Activated CD8-positive, alpha-beta T cell treated with anti-CD3 and anti-CD28 coated beads for 36 hours (primary cell): ENCODE data around the gene SLCO2A1. TPM values are rescaled to one million over a fixed set of nuclear protein-coding genes. Genes with fewer than 3 reads are reported as not detected.

Experiments used
- ATAC-seq: fragments of 200-7000 bp; cut with Tn5 transposase; one replicate; pipeline ENCODE4 v1.10.0; 2021; ENCODE audit warnings: mild to moderate bottlenecking, moderate library complexity
- CTCF ChIA-PET: fragments of 350-600 bp; sonication (Branson Sonifier 250); formaldehyde crosslinking; loops from one replicate; lab custom pipeline; 2021; ENCODE audit warnings: antibody characterized with exemption; lab: Charles Lee
- POLR2A ChIA-PET: fragments of 350-600 bp; sonication (Branson Sonifier 250); formaldehyde crosslinking; loops from one replicate; lab custom pipeline; 2021; ENCODE audit warnings: antibody characterized with exemption; lab: Charles Lee
- DNase-seq: peaks from one replicate; pipeline ENCODE4 v3.0.0-alpha.2; 2020
- H3K27ac Mint-ChIP-seq: one replicate; pipeline ENCODE4 v1.8.0; 2021; ENCODE audit warnings: mild to moderate bottlenecking, mixed read lengths
- H3K27me3 Mint-ChIP-seq: one replicate; pipeline ENCODE4 v1.8.0; 2021; ENCODE audit warnings: mixed read lengths
- H3K36me3 Mint-ChIP-seq: one replicate; pipeline ENCODE4 v1.8.0; 2021; ENCODE audit warnings: low read depth, mixed read lengths
- H3K4me1 Mint-ChIP-seq: one replicate; pipeline ENCODE4 v1.8.0; 2021; ENCODE audit warnings: low read depth, mixed read lengths
- H3K4me3 Mint-ChIP-seq: one replicate; pipeline ENCODE4 v1.8.0; 2021; ENCODE audit warnings: mild to moderate bottlenecking, moderate library complexity, mixed read lengths
- H3K9me3 Mint-ChIP-seq: one replicate; pipeline ENCODE4 v1.8.0; 2021; ENCODE audit warnings: mixed read lengths
- CTCF ChIP-seq: fragments of 200-600 bp; IDR thresholded peaks from one replicate; pipeline ENCODE4 v1.8.0; 2022; ENCODE audit warnings: antibody characterized with exemption, mild to moderate bottlenecking
- intact Hi-C: fragments of 100-400 bp; cut with micrococcal nuclease; formaldehyde crosslinking; loops from one replicate; pipeline ENCODE4 v1.10.0; 2022
- total RNA-seq, 2 experiments: library from RNA; stranded (reverse); gene quantifications; one replicate each; pipeline ENCODE4 v1.2.3, GENCODE V29; 2021

SLCO2A1 gene
- total RNA-seq, 2 experiments from 2014 or later: not detected

- POLR2A ChIA-PET: no interaction called here
- no peaks in the 10 kb centered on the region for H3K36me3 Mint-ChIP-seq
- CTCF ChIA-PET: no interaction called here
These were observed 20.0 kb upstream of the SLCO2A1 start for GRCh38 chr3:134049676-134050075.

DNA sequence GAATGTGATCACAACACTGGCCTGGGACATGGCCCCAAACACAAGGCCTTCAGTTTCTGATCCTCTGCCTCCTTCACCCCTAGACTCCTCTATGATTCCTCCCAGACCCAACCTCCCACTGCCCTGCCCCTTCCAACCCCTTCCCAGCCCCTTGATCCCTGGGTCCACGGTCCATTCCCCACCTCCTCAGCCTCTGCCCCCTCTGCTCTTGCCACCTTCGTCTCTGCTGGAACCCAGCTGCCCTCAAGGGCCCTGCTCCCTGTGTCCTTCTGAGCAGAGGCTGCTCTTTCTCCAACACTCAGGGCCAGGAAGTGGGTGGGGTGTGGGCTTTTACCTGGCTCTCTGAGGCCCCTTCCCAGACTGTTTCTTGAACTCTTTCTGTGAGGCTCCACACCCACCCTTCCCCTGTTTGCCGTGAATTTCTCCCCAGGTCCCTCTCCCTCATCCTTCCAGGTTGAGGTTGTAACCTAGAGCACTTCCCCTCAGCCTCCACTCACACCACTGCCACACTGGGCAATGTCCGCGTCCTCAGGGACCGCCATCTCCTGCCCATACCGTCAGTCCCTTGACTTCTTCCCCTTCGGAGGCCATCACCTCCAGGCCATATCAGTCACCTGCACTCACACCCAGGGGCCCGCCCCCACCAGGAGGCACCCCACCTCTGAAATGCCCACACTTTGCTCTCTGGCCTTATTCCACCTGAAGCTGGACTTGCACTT lies 18.7 kb upstream of the SLCO2A1 start:
- DNase-seq: no peak
- intact Hi-C loops: no loop called here
- H3K4me3 Mint-ChIP-seq: no peak overlapping the region
- peaks cover 11% of the 10 kb centered on the region for H3K9me3 Mint-ChIP-seq
- no peak for ATAC-seq
- no peaks in the 10 kb centered on the region for H3K4me1 Mint-ChIP-seq
- H3K27me3 Mint-ChIP-seq: no peaks in the 10 kb centered on the region
- CTCF ChIA-PET: no interaction called here
- TF ChIP-seq CTCF: no peak
- POLR2A ChIA-PET: no interaction called here
- H3K27ac Mint-ChIP-seq: no peak overlapping the region
- no peaks in the 10 kb centered on the region for H3K36me3 Mint-ChIP-seq

More at GRCh38 chr3:134049676-134050075, 20.0 kb upstream of the SLCO2A1 start:
- Mint-ChIP-seq H3K4me3 (no peak overlapping the region), H3K9me3 (peaks cover 10% of the 10 kb centered on the region), H3K27ac (no peak overlapping the region), H3K27me3 (no peaks in the 10 kb centered on the region), H3K4me1 (no peaks in the 10 kb centered on the region)
- ATAC-seq (no peak), DNase-seq (no peak)
- TF ChIP-seq CTCF: no peak
- intact Hi-C loops: no loop called here

GRCh38 chr3:134044459-134044858 lies 14.7 kb upstream of the SLCO2A1 start:
- no peak overlapping the region for H3K4me3 Mint-ChIP-seq
- no peaks in the 10 kb centered on the region for H3K4me1 Mint-ChIP-seq
- DNase-seq (no peak), ATAC-seq (no peak)
- H3K27me3 Mint-ChIP-seq: no peaks in the 10 kb centered on the region
- no peaks in the 10 kb centered on the region for H3K36me3 Mint-ChIP-seq
- intact Hi-C loops: no loop called here
- ChIA-PET POLR2A (no interaction called here), CTCF (no interaction called here)
- peaks cover 17% of the 10 kb centered on the region for H3K9me3 Mint-ChIP-seq
- H3K27ac Mint-ChIP-seq: no peak overlapping the region
- TF ChIP-seq CTCF: no peak

GRCh38 chr3:134040066-134040465 lies 10.3 kb upstream of the SLCO2A1 start:
- H3K27me3 Mint-ChIP-seq: peaks cover 1% of the 10 kb centered on the region
- no peaks in the 10 kb centered on the region for H3K36me3 Mint-ChIP-seq
- no peak overlapping the region for H3K4me3 Mint-ChIP-seq
- TF ChIP-seq CTCF: no peak
- H3K9me3 Mint-ChIP-seq: peaks cover 10% of the 10 kb centered on the region
- ATAC-seq (no peak), DNase-seq (no peak)
- no peaks in the 10 kb centered on the region for H3K4me1 Mint-ChIP-seq
- no peak overlapping the region for H3K27ac Mint-ChIP-seq
- CTCF ChIA-PET: no interaction called here
- intact Hi-C loops: no loop called here
- POLR2A ChIA-PET: no interaction called here

DNA sequence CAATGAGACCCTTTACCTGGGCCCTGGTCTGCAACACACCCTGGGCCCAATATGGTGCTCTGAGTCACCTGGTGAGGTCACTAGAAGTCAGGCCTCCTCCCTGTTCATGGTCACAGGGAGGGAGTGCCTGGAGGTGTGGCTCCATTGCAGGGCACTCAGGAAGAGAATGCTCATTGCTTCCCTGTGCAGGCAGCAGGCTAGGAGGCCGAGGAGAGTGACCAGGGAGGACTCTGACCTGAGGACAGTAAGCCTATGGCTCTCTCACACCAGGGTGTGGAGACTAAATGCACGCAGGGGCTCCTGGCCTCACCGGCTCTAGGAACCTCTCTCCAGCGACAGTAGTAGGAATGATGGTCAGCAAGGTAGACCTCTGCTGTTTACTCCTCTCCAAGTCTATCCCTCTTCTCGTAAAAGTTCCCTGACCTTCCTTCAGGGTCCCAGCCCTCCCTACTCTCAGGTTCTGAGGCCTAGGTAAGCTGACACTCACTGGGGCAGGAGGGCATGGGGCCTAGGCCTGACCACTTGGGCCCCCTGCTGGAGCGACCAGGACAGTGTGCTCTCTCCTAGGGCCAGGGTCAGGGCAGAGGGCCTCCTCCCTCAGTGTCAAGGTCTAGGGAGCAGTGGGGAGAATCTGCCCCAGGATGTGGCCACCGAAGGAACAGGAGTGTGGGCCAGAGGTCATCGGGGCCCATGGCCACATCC lies 9.6 kb upstream of the SLCO2A1 start:
- Mint-ChIP-seq H3K27ac (no peak overlapping the region), H3K4me3 (no peak overlapping the region), H3K27me3 (peaks cover 1% of the 10 kb centered on the region), H3K9me3 (peaks cover 6% of the 10 kb centered on the region), H3K4me1 (no peaks in the 10 kb centered on the region), H3K36me3 (no peaks in the 10 kb centered on the region)
- ATAC-seq (no peak), DNase-seq (no peak)
- TF ChIP-seq CTCF: no peak
- POLR2A ChIA-PET: no interaction called here
- intact Hi-C loops: no loop called here
- CTCF ChIA-PET: no interaction called here
